ENCODE data around the gene FBXW8. TPM values are rescaled to one million over a fixed set of nuclear protein-coding genes. Genes with fewer than 3 reads are reported as not detected.

Gene FBXW8
- total RNA-seq, 1 experiment from 2014 or later, result 15.3 TPM

GRCh38 chr12:117079487-117079886 is 168.7 kb downstream of the FBXW8 start:
- Histone ChIP-seq H2BK5ac (ENCODE audit: insufficient read length, low read length) (no peak overlapping the region), H3K27ac (ENCODE audit: insufficient read length, low read depth, low read length) (no peak overlapping the region), H3K79me1 (ENCODE audit: insufficient read depth, low read depth, low read length, poor library complexity, severe bottlenecking) (no peaks in the 10 kb centered on the region), H3K27me3 (ENCODE audit: insufficient read depth, low read length) (no peaks in the 10 kb centered on the region), H3K79me2 (ENCODE audit: insufficient read depth, low read length) (no peaks in the 10 kb centered on the region), H3K23me2 (ENCODE audit: insufficient read length, low read depth, low read length, poor library complexity, severe bottlenecking) (no peaks in the 10 kb centered on the region), H2AK5ac (ENCODE audit: insufficient read length, low read length) (no peak overlapping the region), H3K4me2 (ENCODE audit: insufficient read depth, insufficient read length, low read length) (no peak overlapping the region), H3K56ac (ENCODE audit: insufficient read length, low read depth, low read length) (no peak overlapping the region), H2BK15ac (ENCODE audit: low read depth, low read length) (no peak overlapping the region), H3K18ac (ENCODE audit: insufficient read length, low read depth, low read length) (no peak overlapping the region), H3K4me1 (ENCODE audit: insufficient read depth, low read length) (peaks cover 2% of the 10 kb centered on the region; the same call in 1 of the 2 replicates), H3T11ph (ENCODE audit: low read length) (no peak overlapping the region), H4K8ac (replicated peaks; ENCODE audit: insufficient read length, low read depth, low read length) (no peak overlapping the region), H2BK120ac (ENCODE audit: low read depth, low read length, poor library complexity, severe bottlenecking) (no peak overlapping the region), H3K9ac (ENCODE audit: extremely low read depth, insufficient read length, low read length) (no peak overlapping the region), H3K9me3 (ENCODE audit: control insufficient read depth, low read depth, low read length) (no peaks in the 10 kb centered on the region), H4K5ac (ENCODE audit: insufficient read length, low read depth, low read length) (no peak overlapping the region), H3K4ac (ENCODE audit: low read depth, low read length) (no peak overlapping the region), H2BK20ac (ENCODE audit: low read depth, low read length, poor library complexity, severe bottlenecking) (no peak overlapping the region), H3K23ac (ENCODE audit: insufficient read length, low read depth, low read length) (no peak overlapping the region), H2AFZ (ENCODE audit: low read length) (no peak overlapping the region), H3K14ac (ENCODE audit: insufficient read depth, low read length) (no peak overlapping the region), H4K91ac (ENCODE audit: insufficient read length, low read depth, low read length) (no peak overlapping the region), H4K20me1 (ENCODE audit: control insufficient read depth, insufficient read depth, insufficient read length) (no peaks in the 10 kb centered on the region), H2BK12ac (ENCODE audit: insufficient read length, low read depth, low read length) (no peak overlapping the region)
- Mint-ChIP-seq H3K27ac (no peak overlapping the region), H3K9me3 (no peaks in the 10 kb centered on the region), H3K4me1 (peaks cover 14 to 21% of the 10 kb centered on the region in 2 experiments), H3K27me3 (ENCODE audit: low read depth) (no peaks in the 10 kb centered on the region), H3K4me3 (no peak overlapping the region), H3K36me3 (ENCODE audit: insufficient read depth in 1 of 3, low read depth in 3 of 3) (no peaks in the 10 kb centered on the region; a peak in 1 of 7 replicates)
- DNase-seq, result no peak
- WGBS (ENCODE audit: extremely low coverage, insufficient read length, low lambda C conversion rate), result no CpG with 5 or more reads among the region's 4 CpGs
- no peak for TF ChIP-seq CTCF (conservative IDR thresholded peaks at IDR 0.05)
